ENCODE measurements around the gene TMEM175. TPM values are rescaled to one million over a fixed set of nuclear protein-coding genes. Genes with fewer than 3 reads are reported as not detected.

Gene TMEM175
- polyA plus RNA-seq, 1 of the 3 experiments (the other 2 are of a cell fraction): 54.2 TPM

DNA sequence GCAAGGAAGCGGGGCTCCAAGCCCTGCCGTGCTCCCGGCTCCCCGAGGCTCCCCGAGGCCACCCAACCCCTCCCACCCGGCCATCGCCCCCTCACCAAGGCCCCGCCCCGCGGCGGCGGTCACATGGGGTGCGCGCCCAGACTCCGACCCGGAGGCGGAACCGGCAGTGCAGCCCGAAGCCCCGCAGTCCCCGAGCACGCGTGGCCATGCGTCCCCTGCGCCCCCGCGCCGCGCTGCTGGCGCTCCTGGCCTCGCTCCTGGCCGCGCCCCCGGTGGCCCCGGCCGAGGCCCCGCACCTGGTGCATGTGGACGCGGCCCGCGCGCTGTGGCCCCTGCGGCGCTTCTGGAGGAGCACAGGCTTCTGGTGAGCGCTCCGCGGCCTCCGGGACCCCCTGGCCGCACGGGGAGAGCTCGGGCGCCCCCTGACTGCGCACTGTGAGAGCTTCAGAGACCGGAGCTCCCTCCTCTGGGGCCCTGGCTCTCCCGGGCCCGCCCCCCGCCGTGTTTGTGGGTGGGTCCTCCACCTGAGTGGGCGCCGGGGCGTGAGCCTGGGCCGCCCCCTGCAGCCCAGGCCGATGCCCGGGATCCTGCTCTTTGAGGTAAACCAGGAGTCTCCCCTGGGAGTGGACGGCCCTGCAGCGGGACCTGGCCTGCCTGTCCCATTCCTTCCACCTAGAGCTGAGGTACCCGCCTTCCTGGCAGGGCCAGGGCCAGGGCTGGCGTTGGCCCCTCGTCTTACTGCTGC is 54.8 kb downstream of the TMEM175 start, which contains the start of gene IDUA:
IDUA (plus strand) TSS at position 166 of the 745 bp plus-strand sequence; CDS start at position 207, 41 bp downstream.
- CTCF ChIA-PET: interaction anchor here (0.6 to 2.6 kb wide), 20 partner anchors 11 to 303 kb away, joined by 3 to 27 read pairs (median 6); partner anchors contain the start of genes GAK and TMEM175
- DNase-seq: peak; percentile 97
- TF ChIP-seq MXI1 (IDR thresholded peaks at IDR 0.05; ENCODE audit: low read depth, low read length) (peak; percentile 85; the same call in 1 of the 2 replicates), FOXM1 (IDR thresholded peaks at IDR 0.05; ENCODE audit: low read depth) (no peak), MAX (IDR thresholded peaks at IDR 0.05; ENCODE audit: low read depth) (peak; percentile 87), TEAD4 (IDR thresholded peaks at IDR 0.05; ENCODE audit: borderline replicate concordance, insufficient read depth) (no peak), FOXJ3 (CRISPR knock-in tag; IDR thresholded peaks at IDR 0.05) (no peak), USF2 (IDR thresholded peaks at IDR 0.05; ENCODE audit: borderline replicate concordance, low read depth, low read length) (peak; percentile 21; the same call in 1 of the 2 replicates), RAD21 (IDR thresholded peaks at IDR 0.05; ENCODE audit: low read length) (peak; percentile 66), IRF3 (IDR thresholded peaks at IDR 0.05; ENCODE audit: low read depth, low read length) (no peak), GABPA (IDR thresholded peaks at IDR 0.05; ENCODE audit: low read depth) (peak; percentile 75), RCOR1 (IDR thresholded peaks at IDR 0.05; ENCODE audit: low read length) (no peak), TCF12 (IDR thresholded peaks at IDR 0.05) (no peak), NRF1 (IDR thresholded peaks at IDR 0.05; ENCODE audit: low read depth, low read length) (0 out of 2 replicates have a peak, but pooled peaks have one; percentile 1), CHD2 (IDR thresholded peaks at IDR 0.05; ENCODE audit: low read length, partially characterized antibody) (peak; percentile 20), FOSL2 (IDR thresholded peaks at IDR 0.05; ENCODE audit: borderline replicate concordance, low read depth) (no peak), MEF2A (IDR thresholded peaks at IDR 0.05; ENCODE audit: borderline replicate concordance, low read depth) (no peak), YY1 (IDR thresholded peaks at IDR 0.05; ENCODE audit: low read depth) (no peak), SMC3 (IDR thresholded peaks at IDR 0.05; ENCODE audit: low read depth, low read length) (peak; percentile 31; the same call in 1 of the 2 replicates), RXRA (IDR thresholded peaks at IDR 0.05; ENCODE audit: borderline replicate concordance, low read depth) (no peak), ZBTB33 (IDR thresholded peaks at IDR 0.05; ENCODE audit: borderline replicate concordance, low read depth) (no peak), JUND (IDR thresholded peaks at IDR 0.05) (no peak), SIN3A (IDR thresholded peaks at IDR 0.05; ENCODE audit: borderline replicate concordance, low read depth, low read length) (no peak), EP300 (IDR thresholded peaks at IDR 0.05; ENCODE audit: borderline replicate concordance in 1 of 2, low read depth in 1 of 2, low read length in 1 of 2) (no peak), POLR2AphosphoS5 (IDR thresholded peaks at IDR 0.05; ENCODE audit: low read depth, low read length) (peak; percentile 46; the same call in 1 of the 2 replicates)
- TF ChIP-seq, protein P1, sequence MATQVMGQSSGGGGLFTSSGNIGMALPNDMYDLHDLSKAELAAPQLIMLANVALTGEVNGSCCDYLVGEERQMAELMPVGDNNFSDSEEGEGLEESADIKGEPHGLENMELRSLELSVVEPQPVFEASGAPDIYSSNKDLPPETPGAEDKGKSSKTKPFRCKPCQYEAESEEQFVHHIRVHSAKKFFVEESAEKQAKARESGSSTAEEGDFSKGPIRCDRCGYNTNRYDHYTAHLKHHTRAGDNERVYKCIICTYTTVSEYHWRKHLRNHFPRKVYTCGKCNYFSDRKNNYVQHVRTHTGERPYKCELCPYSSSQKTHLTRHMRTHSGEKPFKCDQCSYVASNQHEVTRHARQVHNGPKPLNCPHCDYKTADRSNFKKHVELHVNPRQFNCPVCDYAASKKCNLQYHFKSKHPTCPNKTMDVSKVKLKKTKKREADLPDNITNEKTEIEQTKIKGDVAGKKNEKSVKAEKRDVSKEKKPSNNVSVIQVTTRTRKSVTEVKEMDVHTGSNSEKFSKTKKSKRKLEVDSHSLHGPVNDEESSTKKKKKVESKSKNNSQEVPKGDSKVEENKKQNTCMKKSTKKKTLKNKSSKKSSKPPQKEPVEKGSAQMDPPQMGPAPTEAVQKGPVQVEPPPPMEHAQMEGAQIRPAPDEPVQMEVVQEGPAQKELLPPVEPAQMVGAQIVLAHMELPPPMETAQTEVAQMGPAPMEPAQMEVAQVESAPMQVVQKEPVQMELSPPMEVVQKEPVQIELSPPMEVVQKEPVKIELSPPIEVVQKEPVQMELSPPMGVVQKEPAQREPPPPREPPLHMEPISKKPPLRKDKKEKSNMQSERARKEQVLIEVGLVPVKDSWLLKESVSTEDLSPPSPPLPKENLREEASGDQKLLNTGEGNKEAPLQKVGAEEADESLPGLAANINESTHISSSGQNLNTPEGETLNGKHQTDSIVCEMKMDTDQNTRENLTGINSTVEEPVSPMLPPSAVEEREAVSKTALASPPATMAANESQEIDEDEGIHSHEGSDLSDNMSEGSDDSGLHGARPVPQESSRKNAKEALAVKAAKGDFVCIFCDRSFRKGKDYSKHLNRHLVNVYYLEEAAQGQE (IDR thresholded peaks at IDR 0.05; ENCODE audit: low read depth, low read length): no peak

More for the DNA sequence above, 54.8 kb downstream of the TMEM175 start, which contains the start of gene IDUA:
- Histone ChIP-seq H3K4me2 (peak within 1 kb of the TSS; percentile 95), H3K79me2 (ENCODE audit: insufficient read depth) (peaks cover 7% of the 10 kb centered on the region; the same call in 1 of the 2 replicates), H3K4me1 (ENCODE audit: control insufficient read depth in 1 of 2, insufficient read depth in 2 of 2, low read depth in 1 of 2, low read length in 1 of 2) (peaks cover 10 to 17% of the 10 kb centered on the region in 2 experiments; a peak in 1 of 4 replicates), H3F3A (replicated peaks; ENCODE audit: insufficient read depth) (no peaks in the 10 kb centered on the region), H3K36me3 (replicated peaks in 1 of 2; ENCODE audit: control insufficient read depth in 1 of 2, insufficient read depth in 2 of 2, low read length in 1 of 2) (peaks cover 0 to 16% of the 10 kb centered on the region in 2 experiments), H3K27me3 (ENCODE audit: insufficient read depth) (no peaks in the 10 kb centered on the region), H3K9ac (peak within 1 kb of the TSS; percentile 77), H2AFZ (ENCODE audit: low read depth) (peak within 1 kb of the TSS; percentile 88; the same call in 1 of the 2 replicates), H3K27ac (ENCODE audit: low read depth in 2 of 2, low read length in 1 of 2) (peak within 1 kb of the TSS; percentile 55 to 82), H3K9me2 (no peaks in the 10 kb centered on the region), H3K4me3 (ENCODE audit: low read depth in 2 of 2, low read length in 1 of 2) (peak within 1 kb of the TSS; percentile 76 to 85), H3K9me3 (no peaks in the 10 kb centered on the region), H4K20me1 (ENCODE audit: insufficient read depth) (no peaks in the 10 kb centered on the region)
- WGBS (ENCODE audit: low lambda C conversion rate): 5% methylated on average over 9 of the region's 69 CpGs
- POLR2A ChIA-PET: interaction anchor here (1.0 to 1.4 kb wide), 4 partner anchors 12 to 61 kb away, joined by 3 to 5 read pairs (median 4); partner anchors contain the start of genes GAK and TMEM175

All from SK-N-SH (cell line).